Measurements from ENCODE around the gene MFSD6L.

DNA sequence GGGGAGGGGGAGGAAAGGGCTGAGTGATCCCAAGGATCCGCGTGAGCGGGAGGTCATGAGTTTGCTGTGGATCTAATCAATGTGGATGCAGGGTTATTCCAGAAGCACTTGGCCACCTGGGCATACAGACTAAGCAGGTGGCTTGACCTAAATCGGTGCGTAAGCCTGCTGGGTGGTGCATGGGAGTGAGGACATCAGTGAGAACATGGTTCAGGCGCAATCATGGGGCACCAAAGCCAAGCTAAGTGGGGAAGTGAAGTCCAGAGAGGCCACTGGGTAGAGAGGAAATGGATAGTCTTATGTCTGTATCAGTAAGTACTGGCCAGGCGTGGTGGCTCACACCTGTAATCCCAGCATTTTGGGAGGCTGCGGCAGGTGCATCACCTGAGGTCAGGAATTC lies 18.9 kb upstream of the MFSD6L start:
- TF ChIP-seq, protein P1, sequence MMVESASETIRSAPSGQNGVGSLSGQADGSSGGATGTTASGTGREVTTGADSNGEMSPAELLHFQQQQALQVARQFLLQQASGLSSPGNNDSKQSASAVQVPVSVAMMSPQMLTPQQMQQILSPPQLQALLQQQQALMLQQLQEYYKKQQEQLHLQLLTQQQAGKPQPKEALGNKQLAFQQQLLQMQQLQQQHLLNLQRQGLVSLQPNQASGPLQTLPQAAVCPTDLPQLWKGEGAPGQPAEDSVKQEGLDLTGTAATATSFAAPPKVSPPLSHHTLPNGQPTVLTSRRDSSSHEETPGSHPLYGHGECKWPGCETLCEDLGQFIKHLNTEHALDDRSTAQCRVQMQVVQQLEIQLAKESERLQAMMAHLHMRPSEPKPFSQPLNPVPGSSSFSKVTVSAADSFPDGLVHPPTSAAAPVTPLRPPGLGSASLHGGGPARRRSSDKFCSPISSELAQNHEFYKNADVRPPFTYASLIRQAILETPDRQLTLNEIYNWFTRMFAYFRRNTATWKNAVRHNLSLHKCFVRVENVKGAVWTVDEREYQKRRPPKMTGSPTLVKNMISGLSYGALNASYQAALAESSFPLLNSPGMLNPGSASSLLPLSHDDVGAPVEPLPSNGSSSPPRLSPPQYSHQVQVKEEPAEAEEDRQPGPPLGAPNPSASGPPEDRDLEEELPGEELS (CRISPR knock-in tag; IDR thresholded peaks at IDR 0.05): no peak
- TF ChIP-seq NR2C2 (CRISPR knock-in tag; IDR thresholded peaks at IDR 0.05) (no peak), CREB1 (CRISPR knock-in tag; IDR thresholded peaks at IDR 0.05) (no peak)
- TF ChIP-seq, protein P2, sequence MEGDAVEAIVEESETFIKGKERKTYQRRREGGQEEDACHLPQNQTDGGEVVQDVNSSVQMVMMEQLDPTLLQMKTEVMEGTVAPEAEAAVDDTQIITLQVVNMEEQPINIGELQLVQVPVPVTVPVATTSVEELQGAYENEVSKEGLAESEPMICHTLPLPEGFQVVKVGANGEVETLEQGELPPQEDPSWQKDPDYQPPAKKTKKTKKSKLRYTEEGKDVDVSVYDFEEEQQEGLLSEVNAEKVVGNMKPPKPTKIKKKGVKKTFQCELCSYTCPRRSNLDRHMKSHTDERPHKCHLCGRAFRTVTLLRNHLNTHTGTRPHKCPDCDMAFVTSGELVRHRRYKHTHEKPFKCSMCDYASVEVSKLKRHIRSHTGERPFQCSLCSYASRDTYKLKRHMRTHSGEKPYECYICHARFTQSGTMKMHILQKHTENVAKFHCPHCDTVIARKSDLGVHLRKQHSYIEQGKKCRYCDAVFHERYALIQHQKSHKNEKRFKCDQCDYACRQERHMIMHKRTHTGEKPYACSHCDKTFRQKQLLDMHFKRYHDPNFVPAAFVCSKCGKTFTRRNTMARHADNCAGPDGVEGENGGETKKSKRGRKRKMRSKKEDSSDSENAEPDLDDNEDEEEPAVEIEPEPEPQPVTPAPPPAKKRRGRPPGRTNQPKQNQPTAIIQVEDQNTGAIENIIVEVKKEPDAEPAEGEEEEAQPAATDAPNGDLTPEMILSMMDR (IDR thresholded peaks at IDR 0.05): no peak

Measured in WTC11 (cell line).